HG03457 (cell line): ENCODE results near the gene IFNB1.
A peak's percentile ranks its signal among the peaks of the same experiment; 100 is the strongest.

Experiments used
- ATAC-seq: cut with Tn5 transposase; IDR thresholded peaks from one replicate; pipeline ENCODE4 v1.9.1; 2021; ENCODE audit warnings: moderate number of reproducible peaks; ENCODE audit not compliant: unreplicated experiment

The IFNB1 gene

GRCh38 chr9:21077781-21078180 is at the start of gene IFNB1:
TSS of gene IFNB1 (minus strand) at chr9:21077942. CDS start at chr9:21077869, 73 bp downstream.
- ATAC-seq, result no peak

- peak; percentile 93 for ATAC-seq
Measured at GRCh38 chr9:21121595-21122251, 44.0 kb upstream of the IFNB1 start.

DNA sequence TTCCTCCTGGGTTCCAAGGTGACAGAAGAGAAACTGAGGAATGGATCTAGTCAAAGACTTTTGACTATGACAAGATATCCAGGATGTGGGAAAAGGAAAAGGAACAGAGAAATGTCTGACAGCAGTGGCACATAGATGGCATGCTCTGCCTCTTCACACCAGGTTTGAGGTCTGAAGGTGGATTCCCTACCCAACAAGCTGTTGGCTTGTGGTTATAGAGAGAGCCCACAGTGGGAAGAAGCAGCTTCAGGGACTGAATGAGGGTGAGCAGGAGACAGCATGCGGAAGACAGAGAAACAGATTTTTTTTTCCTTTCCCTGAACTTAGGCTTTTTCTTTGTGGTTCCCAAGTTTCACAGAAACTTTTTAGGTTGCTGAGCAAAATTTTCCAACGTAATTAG is 43.3 kb upstream of the IFNB1 start:
- ATAC-seq, result no peak

- no peak for ATAC-seq
Measured at GRCh38 chr9:21119093-21119770, 41.5 kb upstream of the IFNB1 start.

- ATAC-seq, result no peak
Measured at GRCh38 chr9:21114311-21114710, 36.6 kb upstream of the IFNB1 start.

- no peak for ATAC-seq
Measured at GRCh38 chr9:21110708-21111576, 33.2 kb upstream of the IFNB1 start.

- no peak for ATAC-seq
Measured at GRCh38 chr9:21104787-21105186, 27.0 kb upstream of the IFNB1 start.

DNA sequence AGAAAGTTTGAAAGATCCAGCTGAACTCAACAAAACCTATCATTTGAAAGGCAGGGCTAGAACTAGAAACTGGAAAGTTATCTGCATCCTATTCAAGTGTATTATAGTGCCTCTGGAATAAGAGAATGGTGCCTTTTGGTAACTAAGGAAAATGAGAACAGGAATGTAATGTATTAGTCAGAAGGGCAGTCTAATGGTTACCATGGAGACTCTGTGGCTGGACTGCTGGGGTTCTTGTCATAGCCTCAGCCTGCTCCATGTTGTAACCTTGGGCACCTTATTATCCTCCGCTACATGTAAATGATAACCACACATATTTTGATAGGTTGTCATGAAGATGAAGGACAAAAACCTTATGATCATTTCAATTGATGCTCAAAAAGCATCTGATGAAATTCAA is 24.6 kb upstream of the IFNB1 start:
- ATAC-seq, result no peak

- ATAC-seq, result no peak
Measured at GRCh38 chr9:21097817-21098216, 20.1 kb upstream of the IFNB1 start.

DNA sequence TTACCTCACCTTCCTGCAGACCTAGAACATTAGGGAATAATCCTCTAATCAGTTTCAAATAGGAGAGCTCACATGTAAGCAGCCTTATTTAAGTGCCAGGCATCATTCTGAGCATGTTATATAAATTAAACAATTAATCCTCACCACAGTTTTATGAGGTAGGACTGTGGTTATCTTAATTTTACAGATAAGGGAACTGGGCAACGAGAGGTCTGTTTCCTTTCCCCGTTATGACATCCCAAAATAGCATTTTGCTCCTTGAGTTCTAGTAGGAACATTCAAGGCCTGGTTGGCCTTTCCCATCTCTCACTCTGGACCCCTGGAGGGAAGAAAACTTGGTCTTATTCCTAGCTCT is 19.1 kb upstream of the IFNB1 start:
- ATAC-seq, result no peak

GRCh38 chr9:21096172-21096900 is 18.6 kb upstream of the IFNB1 start:
- ATAC-seq, result peak; percentile 66

- no peak for ATAC-seq
Measured at GRCh38 chr9:21095561-21095960, 17.8 kb upstream of the IFNB1 start.

- ATAC-seq, result no peak
Measured at GRCh38 chr9:21086538-21086937, 8.8 kb upstream of the IFNB1 start.

GRCh38 chr9:21085005-21085404 is 7.3 kb upstream of the IFNB1 start:
- no peak for ATAC-seq

- no peak for ATAC-seq
Measured at GRCh38 chr9:21084242-21084850, 6.6 kb upstream of the IFNB1 start.

GRCh38 chr9:21082671-21083070 is 4.9 kb upstream of the IFNB1 start:
- ATAC-seq, result no peak

DNA sequence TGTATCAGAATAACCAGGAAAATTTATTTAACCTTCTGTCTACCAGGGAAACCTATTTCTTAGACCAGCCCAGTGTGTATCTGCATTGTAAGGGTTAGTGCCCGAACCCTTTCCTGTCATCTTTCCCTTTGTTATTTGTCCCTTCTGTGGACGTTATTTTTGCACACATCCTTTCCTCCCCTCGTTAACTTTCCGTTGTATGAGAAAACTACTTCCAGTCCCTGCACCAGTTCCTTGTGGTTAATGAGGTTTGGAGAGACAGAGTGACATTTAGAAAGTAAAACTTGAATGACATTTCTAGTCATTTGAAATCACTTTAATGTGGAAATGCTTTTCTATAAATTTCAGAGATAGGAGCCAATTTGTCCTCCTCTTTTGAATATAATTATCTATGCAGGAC is 4.3 kb upstream of the IFNB1 start:
- ATAC-seq, result no peak

DNA sequence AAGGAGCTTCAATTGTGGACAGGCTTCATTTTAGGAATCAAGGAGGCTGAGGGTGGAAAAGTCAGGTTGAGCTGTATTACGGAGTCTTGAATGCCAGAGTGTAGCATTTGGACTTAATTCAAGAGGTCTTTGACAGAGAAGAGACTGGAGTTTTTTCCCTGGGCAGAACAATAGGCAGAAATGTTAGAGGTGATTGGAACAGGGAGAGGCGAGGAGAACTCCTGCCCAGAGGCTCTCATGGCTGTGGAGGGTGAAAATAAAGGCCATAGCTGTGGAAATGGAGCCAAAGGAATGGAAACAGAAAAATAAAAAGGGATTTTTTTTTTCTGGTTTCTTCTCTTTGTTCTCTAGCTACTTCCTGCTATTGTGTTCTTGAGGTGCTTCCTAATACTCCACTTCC is 3.7 kb upstream of the IFNB1 start:
- no peak for ATAC-seq

DNA sequence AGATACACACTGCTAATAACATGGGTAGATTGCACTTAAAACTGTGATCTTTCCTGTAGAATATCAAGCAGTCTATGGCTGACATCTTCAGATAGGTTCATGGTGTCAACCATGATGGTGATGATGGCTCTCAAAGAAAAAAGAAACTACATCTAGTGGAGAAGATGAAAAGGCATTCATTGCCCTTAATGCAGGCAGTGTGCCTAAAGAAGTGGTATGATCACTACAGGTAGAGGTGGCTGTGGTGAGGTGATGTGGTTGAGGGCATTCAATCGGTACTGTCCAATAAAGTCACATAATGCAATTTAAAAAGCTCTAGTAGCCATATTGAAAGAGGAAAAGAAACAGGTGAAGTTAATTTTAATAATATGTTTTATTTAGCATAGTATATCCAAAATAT is 3.1 kb upstream of the IFNB1 start:
- ATAC-seq, result no peak

GRCh38 chr9:21078702-21079101 is 960 bp upstream of the IFNB1 start:
- ATAC-seq, result no peak

GRCh38 chr9:21075484-21075883 is 2.3 kb downstream of the IFNB1 start:
- ATAC-seq, result no peak
